ENCODE data around the gene MMEL1.
"Not testable (repeated sequence)": the region's sequence is repeated elsewhere in the genome, so short reads cannot be mapped to it uniquely, and the experiment has no call there.

The MMEL1 gene

DNA sequence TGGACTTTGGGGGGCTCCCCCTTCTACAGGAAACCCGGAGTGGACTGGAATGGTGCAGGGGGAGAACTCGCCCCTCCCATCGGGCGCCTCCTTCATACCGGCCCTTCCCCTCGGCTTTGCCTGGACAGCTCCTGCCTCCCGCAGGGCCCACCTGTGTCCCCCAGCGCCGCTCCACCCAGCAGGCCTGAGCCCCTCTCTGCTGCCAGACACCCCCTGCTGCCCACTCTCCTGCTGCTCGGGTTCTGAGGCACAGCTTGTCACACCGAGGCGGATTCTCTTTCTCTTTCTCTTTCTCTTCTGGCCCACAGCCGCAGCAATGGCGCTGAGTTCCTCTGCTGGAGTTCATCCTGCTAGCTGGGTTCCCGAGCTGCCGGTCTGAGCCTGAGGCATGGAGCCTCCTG is 76.5 kb downstream of the MMEL1 start, which contains the start of gene TNFRSF14:
TNFRSF14 (plus strand) TSS at position 95 of the 401 bp plus-strand sequence; CDS start at position 389, 294 bp downstream.
- DNase-seq: peak; percentile 70

DNA sequence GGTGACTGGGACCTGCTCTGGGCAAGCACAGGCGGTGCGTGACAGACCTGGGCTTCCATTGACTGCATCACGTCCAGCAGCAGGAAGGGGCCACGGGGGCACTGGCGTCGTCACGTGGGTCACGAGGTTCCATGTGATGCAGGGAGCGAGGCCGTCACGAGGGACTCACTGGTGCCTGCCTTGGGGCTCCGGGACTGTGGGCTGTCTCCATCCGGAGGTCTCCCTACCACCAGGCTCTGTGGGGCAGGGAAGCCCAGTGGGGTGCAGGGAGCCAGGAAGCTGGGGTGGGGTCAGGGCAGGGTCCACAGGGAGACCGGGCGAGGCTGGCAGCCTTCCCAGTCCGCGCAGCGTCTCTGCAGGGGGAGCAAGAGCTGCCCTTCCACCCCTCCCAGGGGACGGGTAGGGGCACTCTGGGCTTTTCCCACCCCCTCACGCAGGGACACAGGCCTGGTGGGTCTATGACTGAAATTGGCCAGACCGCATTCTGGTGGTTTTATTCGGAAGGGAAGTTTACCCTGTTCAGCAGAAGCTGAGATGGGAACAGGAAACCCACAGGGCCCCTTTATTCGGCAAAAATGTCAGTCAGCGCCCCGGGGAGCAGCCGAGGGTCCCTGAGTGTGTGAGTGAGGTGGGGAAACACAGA is 77.1 kb downstream of the MMEL1 start:
- DNase-seq: peak; percentile 62

DNA sequence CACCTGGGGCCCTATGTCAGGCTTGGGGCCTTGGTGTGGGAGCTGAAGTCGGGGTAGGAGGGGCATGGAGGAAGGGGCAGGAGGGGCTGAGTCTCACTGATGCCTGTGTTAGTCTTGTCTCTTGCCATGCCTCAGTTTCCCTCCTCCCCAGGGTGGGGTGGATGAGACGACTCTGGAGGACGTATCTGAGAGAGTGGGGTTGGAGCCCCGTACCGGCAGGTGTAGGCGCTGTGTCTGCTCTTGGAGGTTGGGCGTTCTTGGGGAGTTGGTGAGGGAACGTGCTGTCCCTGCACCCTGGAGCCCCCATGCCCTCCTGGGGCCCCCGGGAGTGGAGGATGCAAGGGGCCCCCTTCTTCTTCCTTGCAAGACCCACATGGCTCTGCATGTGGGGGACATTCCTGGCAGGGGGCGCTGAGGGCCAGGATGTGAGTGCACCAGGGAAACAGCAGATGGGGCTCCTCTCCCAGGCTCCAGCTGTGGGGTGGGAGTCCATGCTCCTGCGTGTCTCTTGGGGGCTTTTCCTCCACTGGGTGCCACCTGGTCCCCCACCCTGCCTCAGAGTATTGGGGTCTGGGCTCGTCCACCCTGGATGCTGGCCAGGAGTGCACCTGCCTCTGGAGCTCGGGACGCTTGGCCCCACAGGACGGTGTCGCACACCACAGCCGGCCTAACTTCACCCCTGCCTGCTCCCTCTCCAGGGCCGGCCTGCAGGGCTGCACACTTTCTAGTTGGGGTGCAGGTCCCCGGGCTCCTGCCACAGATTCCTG is 78.0 kb downstream of the MMEL1 start:
- peak; percentile 70 for DNase-seq

DNA sequence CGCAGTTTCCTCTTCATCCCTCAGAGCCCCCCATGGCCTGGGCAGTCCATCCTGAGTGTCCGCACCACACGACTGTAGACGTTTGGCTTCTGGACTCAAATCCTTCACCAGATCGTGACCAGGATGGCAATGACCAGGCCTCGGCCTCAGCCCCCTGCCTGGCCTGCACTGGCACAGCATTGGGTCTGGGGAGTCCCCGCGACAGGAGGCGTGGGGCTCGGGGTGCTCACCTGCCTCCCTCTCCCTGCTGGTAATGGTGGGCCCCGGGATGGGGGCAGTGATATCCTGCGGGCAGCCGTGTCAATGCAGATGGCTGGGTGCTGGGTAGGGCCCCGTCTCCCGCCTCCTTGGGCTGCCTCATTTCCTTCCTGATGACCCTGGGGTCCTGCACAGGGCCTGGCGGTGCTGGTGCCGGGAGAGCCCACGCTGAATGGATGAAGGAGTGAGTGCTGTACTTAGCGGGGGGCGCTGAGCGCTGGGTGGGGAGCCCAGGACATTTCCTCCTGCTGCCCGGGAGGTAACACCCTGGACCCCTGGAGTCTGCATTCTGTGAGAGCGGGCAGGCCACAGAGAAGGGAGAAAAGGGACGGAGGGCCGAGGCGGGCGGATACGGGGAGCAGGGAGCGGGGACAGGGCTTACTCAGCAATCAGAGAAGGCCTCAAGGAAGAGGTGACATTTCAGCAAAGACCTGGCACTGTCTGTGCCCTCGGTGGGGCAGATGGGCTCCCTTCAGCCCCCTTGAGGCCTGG is 78.8 kb downstream of the MMEL1 start:
- no peak for DNase-seq

DNA sequence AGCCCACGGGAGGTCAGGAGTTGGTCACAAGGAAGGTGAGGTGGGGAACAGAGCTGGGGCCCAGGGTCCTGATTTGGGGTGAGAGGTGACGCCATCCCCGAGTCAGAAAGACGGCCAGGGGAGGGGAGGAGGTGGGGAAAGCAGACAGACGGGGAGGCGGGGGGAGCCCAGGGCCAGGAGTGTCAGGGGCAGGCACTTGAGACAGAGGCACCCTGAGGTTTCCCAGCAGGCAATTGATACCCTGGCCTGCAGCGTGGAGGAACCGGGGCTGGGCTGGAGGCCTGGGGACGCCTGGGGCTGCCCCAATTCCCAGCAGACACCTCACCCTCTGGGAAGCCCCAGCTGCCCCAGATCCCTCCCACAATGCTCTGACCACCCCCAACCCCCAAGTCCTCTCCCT is 79.7 kb downstream of the MMEL1 start:
- not testable (repeated sequence) for DNase-seq

DNA sequence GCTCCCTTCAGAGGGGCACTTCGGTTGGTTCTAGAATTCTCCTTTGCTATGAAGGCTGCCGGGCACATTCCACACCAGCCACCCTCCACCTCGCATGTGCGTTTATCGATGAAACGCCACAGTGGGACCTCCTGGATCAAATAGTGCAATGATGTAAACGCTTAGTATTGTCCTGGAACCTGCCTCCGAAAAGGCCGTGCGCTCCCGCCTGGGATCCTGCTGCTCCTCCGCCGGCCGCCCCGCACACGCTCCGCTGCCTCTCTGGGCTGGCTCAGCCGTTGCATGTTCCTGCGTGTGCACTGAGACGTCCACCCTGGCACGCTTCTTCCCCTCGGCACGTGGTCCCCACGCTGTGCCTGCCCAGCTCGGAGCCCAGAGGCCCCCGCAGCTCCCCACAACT is 80.6 kb downstream of the MMEL1 start:
- DNase-seq: no peak

DNA sequence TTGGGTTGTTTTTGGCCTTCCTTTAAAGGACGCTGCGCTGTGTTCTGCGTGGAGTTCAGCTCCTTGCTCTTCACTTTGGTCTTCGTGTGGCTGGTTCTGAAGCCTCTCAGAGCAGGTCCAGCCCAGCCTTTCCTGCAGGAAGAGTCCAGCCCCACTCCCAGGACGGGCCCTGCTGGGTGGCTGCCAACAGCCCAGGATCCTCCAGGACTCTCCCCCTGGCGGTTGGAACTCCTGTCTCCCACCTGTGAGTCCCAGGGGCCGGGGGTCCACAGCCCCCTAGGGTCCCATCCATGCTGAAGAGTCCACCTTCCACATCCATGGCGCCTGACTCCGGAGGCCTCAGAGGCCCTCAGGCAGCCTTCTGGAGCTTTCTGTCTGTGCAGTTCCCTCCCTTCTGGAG is 81.3 kb downstream of the MMEL1 start:
- DNase-seq: not testable (repeated sequence)

DNA sequence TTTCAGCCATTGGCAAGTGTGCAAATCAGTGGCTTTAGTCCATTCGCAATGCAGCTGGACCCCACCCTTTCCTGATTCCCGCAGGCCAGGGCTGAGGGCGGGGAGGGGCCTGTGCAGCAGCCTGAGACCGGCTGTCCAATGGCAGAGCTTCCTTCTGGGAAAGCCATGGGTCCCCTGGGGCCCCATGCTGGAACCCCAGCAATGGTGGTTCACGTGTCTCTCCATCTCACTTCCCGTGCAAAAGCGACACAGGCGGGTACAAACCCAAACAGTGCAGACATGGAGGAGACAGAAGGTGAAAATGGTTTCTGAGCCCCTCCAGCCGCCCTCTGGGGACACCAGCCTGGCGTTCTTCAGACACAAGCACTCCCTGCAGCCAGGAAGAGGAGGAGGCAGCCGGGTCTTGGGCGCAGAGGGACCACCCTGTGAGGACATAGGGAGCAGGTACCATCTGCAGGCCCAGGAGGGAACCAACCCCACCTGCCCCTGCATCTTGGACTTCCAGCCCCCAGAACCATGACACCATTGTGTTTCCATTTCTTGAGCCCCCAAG is 82.4 kb downstream of the MMEL1 start:
- DNase-seq: not testable (repeated sequence)

DNA sequence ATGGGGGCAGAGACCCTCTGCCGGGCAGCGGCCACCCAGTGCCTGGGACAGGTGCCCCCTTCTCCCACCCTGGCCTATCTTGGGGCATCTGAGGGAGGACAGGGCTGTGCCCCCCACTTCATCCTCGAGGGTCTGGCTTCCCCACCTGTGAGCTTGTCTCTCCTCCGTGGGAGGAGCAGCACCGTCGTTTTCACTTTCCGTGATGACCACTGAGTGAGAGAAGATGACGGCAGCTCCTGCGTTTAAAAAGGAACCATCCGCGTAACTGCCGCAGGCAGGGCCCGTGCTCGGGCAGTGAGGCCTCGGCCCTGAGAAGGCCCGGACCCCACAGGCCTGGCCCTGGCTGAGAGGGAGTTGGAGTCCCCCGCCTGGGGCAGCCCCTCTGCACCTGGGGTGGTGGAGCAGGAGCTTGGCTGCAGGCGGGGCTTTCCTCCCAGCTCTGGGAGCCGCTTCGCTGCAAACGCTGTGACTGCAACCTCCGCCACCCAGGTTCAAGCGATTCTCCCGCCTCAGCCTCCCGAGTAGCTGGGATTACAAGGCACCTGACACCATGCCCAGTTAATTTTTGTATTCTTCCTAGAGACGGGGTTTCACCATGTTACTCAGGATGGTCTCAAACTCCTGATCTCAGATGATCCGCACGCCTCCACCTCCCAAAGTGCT is 83.3 kb downstream of the MMEL1 start:
- DNase-seq: not testable (repeated sequence)

DNA sequence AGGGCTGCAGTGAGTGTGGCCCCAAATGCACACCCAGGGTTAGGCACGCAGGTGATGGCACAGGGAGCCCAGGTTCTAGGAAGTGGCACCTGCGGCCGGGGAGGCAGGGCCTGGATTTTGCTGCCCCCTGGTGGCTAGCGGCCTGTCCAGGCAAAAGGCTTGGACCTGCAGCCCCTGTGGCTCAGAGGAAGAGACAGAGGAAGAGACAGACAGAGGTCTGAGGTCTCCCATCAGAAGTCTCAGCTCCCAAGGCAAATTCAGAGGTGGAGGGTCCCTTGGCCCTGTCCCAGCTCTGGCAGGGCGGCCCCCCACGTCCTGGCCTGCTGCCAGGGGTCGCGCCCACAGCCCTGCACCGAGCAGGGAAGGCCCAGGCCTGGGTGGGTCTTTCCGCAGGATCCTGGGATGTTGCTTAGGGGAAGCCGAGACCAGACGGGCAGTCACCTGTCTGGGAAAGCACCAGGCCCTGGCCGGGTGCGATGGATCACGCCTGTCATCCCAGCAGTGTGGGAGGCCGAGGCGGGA is 84.7 kb downstream of the MMEL1 start:
- peak; percentile 86 for DNase-seq

DNA sequence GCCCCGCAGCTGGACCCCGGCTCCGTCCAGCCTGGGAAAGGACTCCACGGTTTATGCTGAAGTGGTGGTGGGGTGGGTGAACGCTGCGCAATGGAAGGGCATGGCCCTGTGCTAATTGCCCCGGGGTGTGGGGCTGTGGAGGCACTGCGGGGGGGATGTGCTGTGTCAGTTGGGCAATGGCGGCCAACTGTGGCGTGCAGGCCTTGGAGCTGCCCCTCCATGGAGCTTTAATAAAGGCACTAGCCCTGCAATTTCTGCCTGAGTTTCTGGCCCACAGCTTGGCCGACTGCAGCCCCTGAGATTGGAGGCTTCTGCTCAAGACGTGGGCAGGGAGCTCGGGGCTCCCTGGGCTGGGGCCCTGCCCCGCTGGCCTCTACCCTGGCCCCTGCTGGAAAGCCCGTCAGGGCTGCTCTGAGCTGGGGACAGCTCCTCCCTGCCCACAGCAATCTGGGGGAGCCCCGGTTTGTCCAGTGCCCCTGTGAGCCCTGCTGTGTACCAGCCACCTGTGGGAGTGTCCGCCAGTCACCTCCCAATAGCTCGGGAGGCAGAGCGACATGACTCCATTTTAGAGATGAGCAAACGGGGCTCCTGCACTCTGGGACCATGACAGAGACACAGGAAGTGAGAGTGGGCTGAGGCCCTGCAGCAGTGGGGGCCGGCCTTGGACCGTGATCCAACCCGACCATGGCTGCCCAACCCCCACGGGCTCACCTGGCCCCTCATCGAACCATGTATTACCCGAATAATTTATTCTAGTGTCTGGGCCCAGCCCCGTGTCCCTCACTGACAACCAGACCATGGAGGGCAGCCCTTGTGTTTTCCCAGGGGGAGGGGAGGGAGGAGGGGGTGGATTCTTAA is 85.4 kb downstream of the MMEL1 start:
- peak; percentile 46 for DNase-seq

DNA sequence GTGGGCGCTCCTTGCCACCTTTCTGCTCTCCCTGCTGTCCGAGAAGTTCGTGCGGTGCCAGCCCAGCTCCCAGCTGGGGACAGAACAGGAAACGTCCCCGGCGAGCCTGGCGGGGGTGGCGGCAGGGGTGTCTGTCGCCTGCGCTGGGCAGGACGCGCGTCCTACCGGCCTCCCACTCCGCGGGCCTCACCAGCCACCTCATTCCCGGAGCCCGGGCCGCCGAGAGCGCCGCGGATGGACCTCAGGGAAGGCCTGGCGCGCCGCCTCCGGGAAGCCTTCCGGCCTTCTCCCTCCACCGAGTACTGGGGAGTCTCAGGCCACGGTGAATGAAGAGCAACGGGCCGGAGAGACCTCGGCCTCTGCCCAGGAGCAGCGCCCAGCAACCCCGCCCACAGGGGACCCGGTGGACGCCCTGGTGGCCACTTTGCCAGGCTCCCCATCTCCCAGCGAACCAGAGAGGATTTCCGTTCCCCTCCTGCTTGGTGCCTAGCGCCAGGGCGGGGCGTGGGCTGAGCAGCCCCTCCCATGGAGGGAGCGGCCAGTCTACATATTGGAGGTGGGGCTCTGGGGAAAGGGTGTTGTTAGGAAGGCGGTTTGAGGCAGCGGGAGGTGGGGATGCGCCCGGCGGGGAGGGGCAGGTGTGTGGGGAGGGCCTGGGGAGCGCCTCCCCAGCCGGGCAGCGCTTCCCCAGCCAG is 86.2 kb downstream of the MMEL1 start:
- DNase-seq: peak; percentile 73

DNA sequence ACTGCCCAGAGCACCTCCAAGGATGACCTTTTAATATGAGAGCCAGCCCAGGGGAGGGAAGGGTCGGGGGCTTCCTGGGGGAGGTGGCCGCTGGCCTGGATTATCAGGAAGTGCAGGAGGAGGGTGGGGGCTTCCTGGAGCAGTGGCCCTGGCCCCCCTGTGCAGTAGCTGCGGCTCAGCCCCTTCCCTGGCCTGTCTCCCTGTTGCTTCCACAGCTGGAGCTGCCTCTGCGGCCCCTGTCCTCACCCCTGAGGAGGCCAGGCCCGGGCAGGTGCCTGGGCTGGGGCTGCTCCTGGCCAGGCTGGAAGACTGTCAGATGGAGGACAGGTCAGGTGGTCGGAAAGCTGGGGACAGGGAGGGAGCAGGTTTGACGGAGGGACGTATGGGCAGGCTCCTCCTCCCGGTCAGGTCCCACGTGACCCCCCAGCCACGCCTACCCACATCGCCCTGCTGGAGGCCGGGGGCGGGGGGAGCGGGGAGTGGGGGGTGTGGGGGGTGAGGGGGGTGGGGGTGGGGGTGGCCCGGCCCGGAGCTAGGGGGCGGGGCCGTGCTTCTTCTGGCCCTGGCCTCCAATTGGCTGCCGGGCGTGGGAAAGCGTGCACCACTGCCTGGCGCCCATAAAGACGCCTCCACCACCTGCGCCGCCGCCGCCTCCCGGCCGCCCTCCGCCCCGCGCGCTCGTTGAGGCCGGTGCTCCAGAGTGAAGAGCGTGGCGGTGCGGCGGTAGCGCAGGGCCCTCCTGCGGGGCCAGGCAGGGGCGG is 86.9 kb downstream of the MMEL1 start:
- DNase-seq: peak; percentile 87

DNA sequence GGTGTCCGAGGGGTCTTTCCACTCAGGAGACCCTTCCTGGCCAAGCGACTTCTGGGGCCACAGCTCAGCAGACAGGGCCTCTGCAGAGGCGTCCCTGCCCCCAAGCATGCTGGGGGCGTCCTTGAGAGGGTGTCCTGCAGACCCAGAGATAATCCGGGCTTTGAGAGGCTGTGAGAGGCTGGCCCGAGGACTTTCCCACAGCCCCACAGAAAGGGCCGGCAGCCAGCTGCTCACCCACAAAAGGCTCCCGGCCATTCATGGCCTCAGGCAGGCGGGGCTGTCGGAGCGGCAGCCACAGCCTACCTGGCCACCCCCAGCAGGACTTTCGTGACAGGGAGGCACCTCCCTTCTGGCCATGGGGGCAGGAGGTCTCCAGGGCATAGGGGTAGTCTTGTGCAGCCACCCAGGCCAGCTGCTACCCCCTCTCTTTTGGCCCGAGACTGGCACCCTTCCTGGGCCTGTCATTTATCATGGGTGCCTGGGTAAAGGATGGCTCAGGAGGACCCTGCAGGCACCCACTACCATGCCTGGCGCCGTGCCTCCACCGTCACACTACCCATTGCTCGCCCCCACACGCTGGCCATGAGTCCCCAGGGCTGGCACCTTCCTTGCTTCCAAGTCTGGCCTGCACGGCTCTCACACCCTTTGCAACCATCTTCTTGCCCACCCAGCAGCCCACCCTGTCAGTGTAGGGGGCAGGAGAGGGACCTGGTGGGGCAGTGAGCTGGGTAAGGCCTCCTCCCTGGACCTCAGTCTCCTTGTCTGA is 87.8 kb downstream of the MMEL1 start:
- DNase-seq: no peak

DNA sequence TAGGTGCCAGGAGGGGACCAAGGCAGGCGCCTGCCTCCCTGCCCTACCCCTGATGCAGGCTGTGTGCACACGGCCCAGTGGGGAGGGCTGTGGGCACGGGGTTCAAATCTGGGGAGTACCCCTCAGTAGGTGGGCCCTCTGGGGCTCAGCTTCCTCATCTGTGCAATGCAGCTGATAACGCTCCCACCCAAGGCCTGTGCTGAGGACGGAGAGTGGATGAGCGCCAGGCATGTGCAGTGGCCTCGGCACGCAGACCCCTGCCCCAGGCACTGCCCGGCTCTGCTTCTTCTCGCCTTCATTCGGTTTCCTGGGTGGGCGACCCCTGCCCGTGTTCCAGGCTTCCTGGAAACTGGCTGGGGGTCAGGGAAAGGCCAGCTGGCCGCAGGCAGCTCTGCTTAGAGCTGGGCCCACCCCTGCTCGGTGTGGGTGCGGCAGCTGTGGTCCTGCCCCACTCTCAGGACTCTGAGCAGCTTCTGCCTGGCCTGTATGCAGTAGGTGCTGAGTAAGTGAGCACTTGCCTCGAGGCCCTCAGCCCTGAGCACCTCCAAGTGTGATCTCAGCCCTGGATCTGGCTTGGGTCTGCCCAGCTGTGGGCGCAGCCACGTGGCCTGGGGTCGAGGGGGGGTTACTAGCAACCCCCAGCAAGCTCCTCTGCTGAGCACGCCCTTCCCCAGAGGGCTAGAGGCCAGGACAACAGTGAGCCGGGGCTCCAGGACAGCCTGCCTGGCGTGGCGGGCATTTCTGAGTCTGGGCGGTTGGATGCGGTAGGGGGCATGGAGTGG is 88.5 kb downstream of the MMEL1 start:
- no peak for DNase-seq

DNA sequence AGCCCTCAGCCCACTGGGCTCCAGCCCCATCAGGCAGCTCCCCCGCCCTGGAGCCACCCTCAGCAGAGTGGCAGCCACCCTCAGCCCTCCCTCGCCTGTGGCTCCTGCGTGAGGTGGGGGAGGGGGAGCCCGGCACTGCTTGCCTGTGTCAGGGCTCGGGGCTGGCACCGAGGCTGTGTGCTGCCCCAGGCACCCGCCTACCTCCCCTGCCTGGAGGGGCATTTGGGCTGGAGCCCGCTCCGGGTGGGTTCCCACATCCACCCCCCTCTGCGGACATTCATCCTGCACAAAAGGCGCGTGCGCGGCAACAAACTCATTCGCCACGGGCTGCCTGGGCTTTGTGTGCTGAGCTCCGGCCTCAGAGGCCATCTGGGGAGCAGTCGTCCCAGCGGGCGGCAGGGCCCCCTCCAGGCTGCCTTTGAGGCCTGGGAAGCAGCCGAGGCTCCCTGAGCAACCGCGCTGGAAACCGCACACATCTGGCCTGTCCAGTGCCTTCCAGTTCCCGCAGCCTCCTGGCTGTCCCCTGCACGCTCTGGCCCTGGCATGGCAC is 89.2 kb downstream of the MMEL1 start:
- peak; percentile 50 for DNase-seq

DNA sequence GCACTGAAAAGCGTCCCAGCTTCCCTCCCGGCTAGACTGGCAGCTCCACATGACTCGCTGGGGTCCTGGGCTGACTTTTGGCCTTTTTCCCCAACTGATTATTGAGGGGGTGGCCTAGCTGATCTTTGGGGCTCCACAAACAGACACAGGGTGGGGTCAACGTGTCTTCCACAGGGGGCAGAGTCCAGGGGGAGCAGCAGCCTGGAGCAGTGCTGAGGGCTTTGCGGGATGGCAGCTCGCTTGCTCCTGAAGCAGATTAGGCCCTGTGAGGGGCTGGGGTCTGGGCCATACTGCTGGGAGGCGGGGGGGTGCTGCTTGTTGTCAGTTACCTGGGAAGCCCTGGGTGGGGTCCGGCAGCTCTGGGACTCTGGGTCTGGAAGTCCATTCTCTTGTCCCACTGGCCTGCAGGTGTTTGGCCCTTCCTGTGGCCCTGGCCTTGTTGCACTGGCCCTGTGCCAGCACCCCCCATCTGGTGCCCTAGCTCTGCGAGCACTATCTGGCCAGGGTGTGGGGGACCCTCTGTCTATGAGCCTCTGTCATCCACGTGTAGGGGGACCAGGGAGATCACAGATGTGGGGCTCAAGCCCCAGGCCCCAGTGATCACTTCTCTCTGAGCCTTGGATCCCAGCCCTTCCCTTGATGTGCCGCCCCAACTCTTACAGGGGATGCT is 90.4 kb downstream of the MMEL1 start:
- DNase-seq: no peak

Data from activated CD8-positive, alpha-beta memory T cell treated with anti-CD3 and anti-CD28 coated beads, Interleukin-2, amount 50 U/mL, for 4 hours (primary cell).